ENCODE measurements around the gene SEPSECS.

DNA sequence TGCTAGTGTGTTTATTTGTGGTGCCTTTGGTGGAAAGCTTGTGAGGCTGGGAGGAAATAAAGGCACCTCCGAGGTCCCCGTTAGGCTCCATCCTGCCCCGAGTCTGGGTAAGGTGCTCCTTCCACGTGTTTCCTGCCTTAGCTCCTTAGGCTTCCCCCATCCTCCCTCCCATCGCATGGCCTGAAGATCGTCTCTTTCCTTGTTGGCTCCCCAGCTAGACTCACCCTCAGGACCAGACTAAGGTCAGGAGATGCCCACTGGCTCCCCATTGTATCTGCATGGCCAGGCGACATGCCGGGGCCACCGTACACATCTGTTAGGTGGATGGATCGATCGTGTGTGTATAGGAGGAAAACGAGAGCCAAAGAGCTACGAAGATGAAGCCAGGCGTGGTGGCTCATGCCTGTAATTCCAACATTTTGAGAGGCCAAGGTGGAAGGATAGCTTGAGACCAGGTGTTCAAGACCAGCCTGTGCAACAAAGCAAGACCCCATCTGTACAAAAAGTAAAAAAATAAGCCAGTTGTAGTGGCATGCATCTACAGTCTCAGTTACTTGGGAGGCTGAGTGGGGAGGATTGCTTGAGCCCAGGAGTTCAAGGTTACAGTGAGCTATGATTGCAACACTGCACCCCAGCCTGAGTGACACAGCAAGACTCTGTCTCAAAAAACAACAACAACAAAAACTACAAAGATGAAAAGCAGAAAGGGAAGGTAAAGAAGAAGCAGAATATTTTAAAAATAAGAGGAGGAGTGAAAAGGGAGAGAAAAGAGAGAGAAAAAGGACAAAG lies 53.7 kb downstream of the SEPSECS start:
- TF ChIP-seq CTCF (IDR thresholded peaks at IDR 0.05) (no peak), POLR2A (IDR thresholded peaks at IDR 0.05) (no peak), POLR2AphosphoS5 (IDR thresholded peaks at IDR 0.05) (no peak), EP300 (IDR thresholded peaks at IDR 0.05) (no peak)
